Measurements from ENCODE around the gene DAZAP1.

DAZAP1 gene

DNA sequence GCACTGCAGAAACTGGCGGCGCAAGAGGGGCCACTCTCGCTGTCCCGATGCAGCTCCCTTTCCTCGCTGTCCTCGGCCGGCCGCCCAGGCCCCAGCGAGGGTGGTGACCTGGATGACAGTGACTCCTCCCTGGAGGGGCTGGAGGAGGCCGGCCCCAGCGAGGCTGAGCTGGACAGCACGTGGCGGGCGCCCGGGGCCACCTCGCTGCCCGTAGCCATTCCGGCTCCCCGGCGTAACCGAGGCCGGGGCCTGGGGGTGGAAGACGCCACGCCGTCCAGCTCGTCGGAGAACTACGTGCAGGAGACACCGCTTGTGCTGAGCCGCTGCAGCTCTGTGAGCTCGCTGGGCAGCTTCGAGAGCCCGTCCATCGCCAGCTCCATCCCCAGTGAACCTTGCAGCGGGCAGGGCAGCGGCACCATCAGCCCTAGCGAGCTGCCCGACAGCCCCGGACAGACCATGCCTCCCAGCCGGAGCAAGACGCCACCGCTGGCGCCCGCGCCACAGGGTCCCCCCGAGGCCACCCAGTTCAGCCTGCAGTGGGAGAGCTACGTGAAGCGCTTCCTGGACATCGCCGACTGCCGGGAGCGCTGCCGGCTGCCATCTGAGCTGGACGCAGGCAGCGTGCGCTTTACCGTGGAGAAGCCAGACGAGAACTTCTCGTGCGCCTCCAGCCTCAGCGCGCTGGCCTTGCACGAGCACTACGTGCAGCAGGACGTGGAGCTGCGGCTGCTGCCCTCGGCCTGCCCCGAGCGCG lies 59.3 kb downstream of the DAZAP1 start:
- DNase-seq (ENCODE audit: low spot score) = no peak

DNA sequence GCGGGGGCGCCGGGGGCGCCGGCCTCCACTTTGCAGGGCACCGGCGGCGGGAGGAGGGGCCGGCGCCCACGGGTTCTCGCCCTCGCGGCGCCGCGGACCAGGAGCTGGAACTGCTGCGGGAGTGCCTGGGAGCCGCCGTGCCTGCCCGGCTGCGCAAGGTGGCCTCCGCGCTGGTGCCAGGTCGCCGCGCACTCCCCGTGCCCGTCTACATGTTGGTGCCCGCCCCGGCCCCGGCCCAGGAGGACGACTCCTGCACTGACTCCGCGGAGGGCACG lies 59.8 kb downstream of the DAZAP1 start:
- TF ChIP-seq CTCF (IDR thresholded peaks at IDR 0.05; ENCODE audit: extremely low read depth, missing control alignments) = no peak

More for the DNA sequence above, 59.3 kb downstream of the DAZAP1 start:
- TF ChIP-seq CTCF (IDR thresholded peaks at IDR 0.05; ENCODE audit: extremely low read depth, missing control alignments) = no peak

GRCh38 chr19:1467490-1468273 lies 60.3 kb downstream of the DAZAP1 start:
- no peak for DNase-seq (ENCODE audit: low spot score)
- no peak for TF ChIP-seq CTCF (IDR thresholded peaks at IDR 0.05; ENCODE audit: extremely low read depth, missing control alignments)

More for the DNA sequence above, 59.8 kb downstream of the DAZAP1 start:
- DNase-seq (ENCODE audit: low spot score) = no peak

GRCh38 chr19:1468274-1468820 lies 61.0 kb downstream of the DAZAP1 start:
- no peak for TF ChIP-seq CTCF (IDR thresholded peaks at IDR 0.05; ENCODE audit: extremely low read depth, missing control alignments)
- no peak for DNase-seq (ENCODE audit: low spot score)

DNA sequence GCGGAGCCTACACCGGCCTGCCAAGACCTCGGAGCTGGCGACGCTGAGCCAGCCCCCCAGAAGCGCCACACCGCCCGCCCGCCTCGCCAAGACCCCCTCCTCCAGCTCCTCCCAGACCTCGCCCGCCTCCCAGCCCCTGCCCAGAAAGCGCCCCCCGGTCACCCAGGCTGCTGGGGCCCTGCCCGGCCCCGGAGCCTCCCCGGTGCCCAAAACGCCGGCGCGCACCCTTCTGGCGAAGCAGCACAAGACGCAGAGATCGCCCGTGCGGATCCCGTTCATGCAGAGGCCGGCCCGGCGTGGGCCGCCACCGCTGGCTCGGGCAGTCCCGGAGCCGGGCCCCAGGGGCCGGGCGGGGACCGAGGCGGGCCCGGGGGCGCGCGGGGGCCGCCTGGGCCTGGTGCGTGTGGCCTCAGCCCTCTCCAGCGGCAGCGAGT lies 61.5 kb downstream of the DAZAP1 start:
- TF ChIP-seq CTCF (IDR thresholded peaks at IDR 0.05; ENCODE audit: extremely low read depth, missing control alignments) = no peak
- peak; percentile 79 for DNase-seq (ENCODE audit: low spot score)

DNA sequence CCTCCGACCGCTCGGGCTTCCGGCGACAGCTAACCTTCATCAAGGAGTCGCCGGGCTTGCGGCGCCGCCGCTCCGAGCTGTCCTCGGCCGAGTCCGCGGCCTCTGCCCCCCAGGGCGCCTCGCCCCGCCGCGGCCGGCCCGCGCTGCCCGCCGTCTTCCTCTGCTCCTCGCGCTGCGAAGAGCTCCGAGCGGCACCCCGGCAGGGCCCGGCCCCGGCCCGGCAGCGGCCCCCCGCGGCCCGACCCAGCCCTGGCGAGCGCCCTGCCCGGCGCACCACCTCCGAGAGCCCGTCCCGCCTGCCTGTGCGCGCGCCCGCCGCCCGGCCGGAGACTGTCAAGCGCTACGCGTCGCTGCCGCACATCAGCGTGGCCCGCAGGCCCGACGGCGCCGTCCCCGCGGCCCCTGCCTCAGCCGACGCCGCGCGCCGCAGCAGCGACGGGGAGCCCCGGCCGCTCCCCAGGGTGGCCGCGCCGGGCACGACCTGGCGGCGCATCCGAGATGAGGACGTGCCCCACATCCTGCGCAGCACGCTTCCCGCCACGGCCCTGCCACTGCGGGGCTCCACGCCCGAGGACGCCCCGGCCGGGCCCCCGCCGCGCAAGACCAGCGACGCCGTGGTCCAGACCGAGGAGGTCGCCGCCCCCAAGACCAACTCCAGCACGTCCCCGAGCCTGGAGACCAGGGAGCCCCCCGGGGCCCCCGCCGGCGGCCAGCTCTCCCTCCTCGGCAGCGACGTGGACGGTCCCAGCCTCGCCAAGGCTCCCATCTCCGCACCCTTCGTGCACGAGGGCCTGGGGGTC lies 62.1 kb downstream of the DAZAP1 start:
- TF ChIP-seq CTCF (IDR thresholded peaks at IDR 0.05; ENCODE audit: extremely low read depth, missing control alignments) = no peak
- DNase-seq (ENCODE audit: low spot score) = no peak

DNA sequence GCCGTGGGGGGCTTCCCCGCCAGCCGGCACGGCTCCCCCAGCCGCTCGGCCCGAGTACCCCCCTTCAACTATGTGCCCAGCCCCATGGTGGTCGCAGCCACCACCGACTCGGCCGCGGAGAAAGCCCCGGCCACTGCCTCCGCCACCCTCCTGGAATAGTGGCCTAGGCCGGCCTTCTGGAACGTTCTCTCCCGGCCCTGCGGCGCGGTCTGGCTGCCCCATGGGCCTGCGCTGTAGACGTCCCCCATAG lies 62.6 kb downstream of the DAZAP1 start:
- no peak for TF ChIP-seq CTCF (IDR thresholded peaks at IDR 0.05; ENCODE audit: extremely low read depth, missing control alignments)
- no peak for DNase-seq (ENCODE audit: low spot score)

All from GM20000 (cell line).